RWPE2 (cell line): ENCODE measurements around the gene TAS2R50.

ENCODE experiments used
- ATAC-seq: fragments of 200-7000 bp; cut with Tn5 transposase; 3 replicates; pipeline ENCODE4 v1.9.1; 2021; ENCODE audit warnings: low read depth
- DNase-seq: peaks from one replicate; pipeline ENCODE4 v3.0.0-alpha.2; 2020; ENCODE audit warnings: low spot score
- H3K27ac ChIP-seq: fragments of 450-650 bp; 2 replicates; pipeline ENCODE4 v1.5.1; 2017; ENCODE audit warnings: mild to moderate bottlenecking; ENCODE audit not compliant: poor library complexity, severe bottlenecking
- H3K27me3 ChIP-seq: fragments of 250-450 bp; sonication (Bioruptor Pico); 2 replicates; pipeline ENCODE4 v1.5.1; 2021; ENCODE audit warnings: mild to moderate bottlenecking, moderate library complexity; ENCODE audit not compliant: insufficient read depth, poor library complexity, severe bottlenecking
- H3K36me3 ChIP-seq: fragments of 250-450 bp; sonication (Bioruptor Pico); 2 replicates; pipeline ENCODE4 v1.5.1; 2020; ENCODE audit warnings: low read depth, mild to moderate bottlenecking, moderate library complexity
- H3K4me1 ChIP-seq: fragments of 250-450 bp; sonication (Bioruptor Pico); 2 replicates; pipeline ENCODE4 v1.5.1; 2021; ENCODE audit warnings: mild to moderate bottlenecking, moderate library complexity; ENCODE audit not compliant: insufficient read depth, poor library complexity, severe bottlenecking
- H3K4me3 ChIP-seq: fragments of 250-450 bp; sonication (Bioruptor Pico); 2 replicates; pipeline ENCODE4 v1.5.1; 2021; ENCODE audit warnings: mild to moderate bottlenecking, moderate library complexity; ENCODE audit not compliant: severe bottlenecking
- H3K9me3 ChIP-seq: fragments of 250-450 bp; sonication (Bioruptor Pico); 2 replicates; pipeline ENCODE4 v1.5.1; 2021; ENCODE audit warnings: mild to moderate bottlenecking, moderate library complexity; ENCODE audit not compliant: severe bottlenecking
- TF ChIP-seq, protein P1 (sequence below): fragments of 450-650 bp; IDR thresholded peaks from one replicate; pipeline ENCODE4 v1.5.1; 2017; ENCODE audit warnings: mild to moderate bottlenecking, moderate library complexity; ENCODE audit not compliant: poor library complexity, severe bottlenecking

Gene TAS2R50

DNA sequence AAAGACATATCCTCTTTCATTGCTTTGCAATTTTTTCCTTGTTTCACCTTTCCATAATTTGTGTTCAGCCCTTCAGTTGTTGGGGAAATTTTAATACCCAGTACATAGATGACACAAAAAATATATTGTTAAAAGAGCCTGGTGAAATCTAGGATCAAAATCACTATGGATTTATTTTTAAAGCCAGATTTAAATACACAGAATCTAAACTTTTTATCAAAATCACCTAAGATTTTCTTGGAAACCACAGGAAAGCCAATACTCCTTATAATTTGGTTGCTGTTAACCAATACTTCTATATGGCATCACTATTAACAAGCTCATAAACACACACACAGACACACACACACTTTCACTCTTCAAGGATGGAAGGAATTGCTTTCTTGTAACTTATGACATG, 11.5 kb upstream of the TAS2R50 start, which contains the start of gene TAS2R20:
TSS of gene TAS2R20 (minus strand) at position 101 of the 400 bp plus-strand sequence. CDS start 429 bp downstream, outside the sequence.
- Histone ChIP-seq H3K4me1 (no peaks in the 10 kb centered on the region), H3K4me3 (no peak within 1 kb of the TSS), H3K27me3 (no peaks in the 10 kb centered on the region), H3K9me3 (no peaks in the 10 kb centered on the region), H3K36me3 (no peaks in the 10 kb centered on the region), H3K27ac (no peak within 1 kb of the TSS)
- no peak for ATAC-seq
- no peak for DNase-seq
- TF ChIP-seq, protein P1, sequence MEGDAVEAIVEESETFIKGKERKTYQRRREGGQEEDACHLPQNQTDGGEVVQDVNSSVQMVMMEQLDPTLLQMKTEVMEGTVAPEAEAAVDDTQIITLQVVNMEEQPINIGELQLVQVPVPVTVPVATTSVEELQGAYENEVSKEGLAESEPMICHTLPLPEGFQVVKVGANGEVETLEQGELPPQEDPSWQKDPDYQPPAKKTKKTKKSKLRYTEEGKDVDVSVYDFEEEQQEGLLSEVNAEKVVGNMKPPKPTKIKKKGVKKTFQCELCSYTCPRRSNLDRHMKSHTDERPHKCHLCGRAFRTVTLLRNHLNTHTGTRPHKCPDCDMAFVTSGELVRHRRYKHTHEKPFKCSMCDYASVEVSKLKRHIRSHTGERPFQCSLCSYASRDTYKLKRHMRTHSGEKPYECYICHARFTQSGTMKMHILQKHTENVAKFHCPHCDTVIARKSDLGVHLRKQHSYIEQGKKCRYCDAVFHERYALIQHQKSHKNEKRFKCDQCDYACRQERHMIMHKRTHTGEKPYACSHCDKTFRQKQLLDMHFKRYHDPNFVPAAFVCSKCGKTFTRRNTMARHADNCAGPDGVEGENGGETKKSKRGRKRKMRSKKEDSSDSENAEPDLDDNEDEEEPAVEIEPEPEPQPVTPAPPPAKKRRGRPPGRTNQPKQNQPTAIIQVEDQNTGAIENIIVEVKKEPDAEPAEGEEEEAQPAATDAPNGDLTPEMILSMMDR, result no peak

GRCh38 chr12:10994307-10994706, 7.6 kb upstream of the TAS2R50 start:
- ATAC-seq (no peak), DNase-seq (no peak)
- no peaks in the 10 kb centered on the region for H3K36me3 ChIP-seq
- TF ChIP-seq, protein P1, result no peak
- no peaks in the 10 kb centered on the region for H3K4me1 ChIP-seq
- no peak overlapping the region for H3K27ac ChIP-seq
- no peaks in the 10 kb centered on the region for H3K9me3 ChIP-seq
- no peaks in the 10 kb centered on the region for H3K27me3 ChIP-seq
- no peak overlapping the region for H3K4me3 ChIP-seq

GRCh38 chr12:10989107-10989506, 2.4 kb upstream of the TAS2R50 start:
- DNase-seq (no peak), ATAC-seq (no peak)
- H3K27ac ChIP-seq, result no peak overlapping the region
- no peak overlapping the region for H3K4me3 ChIP-seq
- TF ChIP-seq, protein P1, result no peak
- no peaks in the 10 kb centered on the region for H3K9me3 ChIP-seq
- H3K36me3 ChIP-seq, result no peaks in the 10 kb centered on the region
- no peaks in the 10 kb centered on the region for H3K4me1 ChIP-seq
- H3K27me3 ChIP-seq, result no peaks in the 10 kb centered on the region

GRCh38 chr12:10982244-10982643, 4.5 kb downstream of the TAS2R50 start:
- Histone ChIP-seq H3K36me3 (no peaks in the 10 kb centered on the region), H3K27me3 (no peaks in the 10 kb centered on the region), H3K9me3 (no peaks in the 10 kb centered on the region), H3K4me1 (no peaks in the 10 kb centered on the region), H3K4me3 (no peak overlapping the region), H3K27ac (no peak overlapping the region)
- ATAC-seq (no peak), DNase-seq (no peak)
- TF ChIP-seq, protein P1, result no peak

GRCh38 chr12:10974965-10975364, 11.7 kb downstream of the TAS2R50 start:
- H3K4me1 ChIP-seq, result no peaks in the 10 kb centered on the region
- no peak overlapping the region for H3K27ac ChIP-seq
- ATAC-seq, result no peak
- no peaks in the 10 kb centered on the region for H3K36me3 ChIP-seq
- H3K4me3 ChIP-seq, result no peak overlapping the region
- TF ChIP-seq, protein P1, result no peak
- no peak for DNase-seq
- H3K27me3 ChIP-seq, result no peaks in the 10 kb centered on the region
- H3K9me3 ChIP-seq, result no peaks in the 10 kb centered on the region
